Thymus (tissue), 11 donors: Measurements from ENCODE around the gene KLK10. TPM values are rescaled to one million over a fixed set of nuclear protein-coding genes. Genes with fewer than 3 reads are reported as not detected.
"Not testable (repeated sequence)": the region's sequence is repeated elsewhere in the genome, so short reads cannot be mapped to it uniquely, and the experiment has no call there.

ENCODE experiments used
- DNase-seq, 9 donors: peaks; one replicate each; pipeline ENCODE4 v3.0.0-alpha.2; 2013; ENCODE audit warnings: low spot score in 9 of 9, low read depth in 6 of 9, missing footprints in 1 of 9
- H3K27ac ChIP-seq, 2 donors: one replicate each; pipeline ENCODE4 v1.5.1; 2013; ENCODE audit warnings: control low read depth in 1 of 2, low read depth in 1 of 2, low read length in 1 of 2, mild to moderate bottlenecking in 1 of 2, moderate library complexity in 1 of 2
- H3K27me3 ChIP-seq, 2 donors: one replicate each; pipeline ENCODE4 v1.5.1; 2013; ENCODE audit warnings: low read length in 1 of 2; ENCODE audit not compliant: control insufficient read depth in 2 of 2, insufficient read depth in 1 of 2
- H3K36me3 ChIP-seq, 2 donors: one replicate each; pipeline ENCODE4 v1.5.1; 2013; ENCODE audit warnings: low read length in 1 of 2, mild to moderate bottlenecking in 1 of 2, moderate library complexity in 1 of 2; ENCODE audit not compliant: control insufficient read depth in 2 of 2, insufficient read depth in 2 of 2
- H3K4me1 ChIP-seq, 2 donors: one replicate each; pipeline ENCODE4 v1.5.1; 2013; ENCODE audit warnings: low read length in 2 of 2; ENCODE audit not compliant: control insufficient read depth in 2 of 2, insufficient read depth in 2 of 2
- H3K4me3 ChIP-seq, 2 donors: one replicate each; pipeline ENCODE4 v1.5.1; 2013; ENCODE audit warnings: low read length in 2 of 2, control low read depth in 1 of 2, mild to moderate bottlenecking in 1 of 2
- H3K9me3 ChIP-seq, 2 donors: one replicate each; pipeline ENCODE4 v1.5.1; 2013; ENCODE audit warnings: low read length in 1 of 2, mild to moderate bottlenecking in 1 of 2; ENCODE audit not compliant: control insufficient read depth in 2 of 2, insufficient read depth in 1 of 2
- WGBS: extraction: QIAGEN DNeasy Blood & Tissue Kit; methylation state at CpG from one replicate; pipeline ENCODE4 v1.1.7; 2013; 5-methylcytosine and 5-hydroxymethylcytosine counted together
- polyA plus RNA-seq: library from polyadenylated mRNA; stranded (reverse); fragments of 200-250 nt; gene quantifications from one replicate; pipeline ENCODE4 v1.2.3, GENCODE V29; 2013
- total RNA-seq: library from RNA; stranded (reverse); fragments of 120-200 nt; gene quantifications from one replicate; pipeline ENCODE4 v1.2.4, GENCODE V29; 2013
- donor health status: healthy.

KLK10 gene
- total and polyA plus RNA-seq, 2 donors: 0.42 to 7.2 TPM

DNA sequence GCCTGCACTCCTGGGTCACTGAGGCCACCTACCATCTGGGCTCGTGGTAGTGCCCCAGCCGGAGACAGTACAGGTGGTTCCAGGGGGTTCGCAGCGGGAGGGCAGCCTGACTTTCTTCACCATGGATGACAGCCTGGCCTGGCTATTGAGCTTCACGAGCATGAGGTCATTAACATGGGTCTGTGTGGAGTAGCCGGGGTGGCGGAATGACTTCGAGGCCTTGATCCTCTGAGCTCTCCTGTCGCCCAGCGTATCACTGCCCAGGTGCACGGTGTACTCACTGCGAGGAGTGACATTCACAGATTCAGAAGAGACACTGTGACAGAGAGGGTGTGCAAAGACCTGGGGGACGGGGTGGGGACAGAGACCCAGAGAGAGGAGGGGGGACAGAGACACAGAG, 39.3 kb downstream of the KLK10 start:
- WGBS: 77% methylated on average over 13 of the region's 13 CpGs
- Histone ChIP-seq H3K36me3 (no peaks in the 10 kb centered on the region), H3K27me3 (peaks cover 0 to 11% of the 10 kb centered on the region in 2 donors), H3K27ac (no peak overlapping the region), H3K4me1 (no peaks in the 10 kb centered on the region), H3K9me3 (no peaks in the 10 kb centered on the region), H3K4me3 (no peak overlapping the region)
- no peak for DNase-seq

DNA sequence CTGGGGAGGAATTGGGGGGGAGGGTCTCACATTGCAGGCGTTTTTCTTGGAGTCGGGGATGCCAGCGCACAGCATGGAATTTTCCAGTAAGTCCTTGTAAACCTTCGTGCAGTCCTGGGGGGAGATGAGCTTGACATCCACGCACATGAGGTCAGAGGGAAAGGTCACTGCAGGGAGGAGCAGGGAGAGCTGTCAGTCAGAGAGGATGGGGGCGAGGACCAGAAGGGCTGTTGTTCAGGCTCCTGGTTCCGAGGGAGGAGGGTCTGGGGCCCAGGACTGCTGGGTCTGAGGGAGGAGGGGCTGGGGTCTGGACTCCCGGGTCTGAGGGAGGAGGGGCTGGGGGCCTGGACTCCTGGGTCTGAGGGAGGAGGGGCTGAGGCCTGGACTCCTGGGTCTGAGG, 39.8 kb downstream of the KLK10 start:
- DNase-seq: no peak
- Histone ChIP-seq H3K9me3 (no peaks in the 10 kb centered on the region), H3K4me3 (no peak overlapping the region), H3K36me3 (no peaks in the 10 kb centered on the region), H3K27ac (no peak overlapping the region), H3K27me3 (peaks cover 0 to 11% of the 10 kb centered on the region in 2 donors), H3K4me1 (no peaks in the 10 kb centered on the region)
- WGBS: 55% methylated on average over 8 of the region's 8 CpGs

DNA sequence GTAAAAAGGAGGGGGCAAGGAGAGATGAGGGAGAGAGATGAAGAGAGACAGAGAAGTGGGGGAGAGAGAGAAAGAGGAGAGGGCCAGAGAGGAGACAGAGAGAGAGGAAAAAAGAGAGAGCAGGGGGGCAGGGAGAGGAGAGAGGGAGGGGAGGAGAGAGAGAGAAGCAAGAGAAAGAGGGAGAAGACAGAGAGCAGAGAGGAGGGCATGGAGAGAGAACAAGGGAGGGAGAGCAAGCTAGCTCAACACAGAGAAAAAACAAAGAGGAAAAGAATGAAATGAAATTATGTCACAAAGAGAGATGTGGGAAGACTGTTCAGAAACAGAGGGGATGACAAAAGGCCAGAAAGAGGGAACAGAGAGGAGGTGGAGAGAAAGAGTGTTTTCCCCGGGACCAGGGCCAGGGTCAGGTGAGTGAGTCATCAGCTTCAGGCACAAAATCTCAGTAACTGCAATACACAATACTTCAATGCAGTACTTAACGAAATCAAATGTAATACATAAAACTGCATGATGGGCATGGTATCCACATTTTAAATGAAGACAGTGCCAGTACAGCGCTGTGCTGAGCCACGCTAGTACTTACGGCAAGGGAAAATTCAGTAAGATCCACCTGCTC, 40.6 kb downstream of the KLK10 start:
- Histone ChIP-seq H3K4me1 (no peaks in the 10 kb centered on the region), H3K27ac (no peak overlapping the region), H3K27me3 (peaks cover 0 to 5% of the 10 kb centered on the region in 2 donors), H3K9me3 (no peaks in the 10 kb centered on the region), H3K4me3 (no peak overlapping the region), H3K36me3 (no peaks in the 10 kb centered on the region)
- no peak for DNase-seq
- WGBS: 81% methylated on average over 5 of the region's 5 CpGs

DNA sequence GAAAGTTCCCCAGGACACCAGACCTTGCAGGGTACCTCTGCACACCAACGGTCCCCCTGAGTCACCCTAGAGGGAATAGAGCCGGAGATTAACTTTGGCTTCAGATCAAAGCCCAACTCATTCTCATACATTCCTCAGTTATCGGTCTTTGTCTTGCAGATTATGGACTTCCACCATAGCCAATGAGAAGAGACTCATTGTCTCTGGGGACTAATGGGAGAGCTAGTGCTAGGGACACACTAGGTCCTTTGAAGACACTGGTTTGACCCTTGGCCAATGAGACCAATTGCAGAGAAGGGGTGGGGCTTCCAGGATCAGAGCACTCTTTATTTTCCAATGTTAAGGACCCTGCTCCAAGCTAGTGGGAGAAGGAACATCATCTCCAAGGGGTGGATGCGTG, 41.9 kb downstream of the KLK10 start:
- DNase-seq: no peak
- no peaks in the 10 kb centered on the region for H3K9me3 ChIP-seq
- no peak overlapping the region for H3K27ac ChIP-seq
- H3K4me1 ChIP-seq: no peaks in the 10 kb centered on the region
- H3K4me3 ChIP-seq: no peak overlapping the region
- no peaks in the 10 kb centered on the region for H3K36me3 ChIP-seq
- no peaks in the 10 kb centered on the region for H3K27me3 ChIP-seq
- 89% methylated on average over 4 of the region's 4 CpGs for WGBS

DNA sequence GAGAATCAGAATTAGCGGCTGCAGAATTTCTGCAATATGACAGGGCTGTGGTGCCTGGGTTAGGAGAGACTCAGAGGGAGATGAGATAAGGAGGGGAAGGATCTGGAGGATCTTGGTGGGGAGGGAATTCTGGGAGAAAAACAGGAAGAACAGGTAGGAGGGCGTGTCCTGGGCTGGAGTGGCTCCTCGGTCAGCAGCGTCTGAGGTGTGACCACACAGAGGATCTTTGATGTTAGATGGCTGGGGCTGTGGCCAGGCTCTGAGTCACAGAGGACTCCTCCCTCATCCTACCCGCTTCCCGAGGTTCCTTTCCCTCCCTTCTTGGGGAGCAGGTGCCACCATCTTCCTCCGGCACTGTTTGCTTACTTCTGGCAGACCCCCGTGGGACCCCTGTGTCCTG, 43.7 kb downstream of the KLK10 start:
- no peak overlapping the region for H3K27ac ChIP-seq

DNA sequence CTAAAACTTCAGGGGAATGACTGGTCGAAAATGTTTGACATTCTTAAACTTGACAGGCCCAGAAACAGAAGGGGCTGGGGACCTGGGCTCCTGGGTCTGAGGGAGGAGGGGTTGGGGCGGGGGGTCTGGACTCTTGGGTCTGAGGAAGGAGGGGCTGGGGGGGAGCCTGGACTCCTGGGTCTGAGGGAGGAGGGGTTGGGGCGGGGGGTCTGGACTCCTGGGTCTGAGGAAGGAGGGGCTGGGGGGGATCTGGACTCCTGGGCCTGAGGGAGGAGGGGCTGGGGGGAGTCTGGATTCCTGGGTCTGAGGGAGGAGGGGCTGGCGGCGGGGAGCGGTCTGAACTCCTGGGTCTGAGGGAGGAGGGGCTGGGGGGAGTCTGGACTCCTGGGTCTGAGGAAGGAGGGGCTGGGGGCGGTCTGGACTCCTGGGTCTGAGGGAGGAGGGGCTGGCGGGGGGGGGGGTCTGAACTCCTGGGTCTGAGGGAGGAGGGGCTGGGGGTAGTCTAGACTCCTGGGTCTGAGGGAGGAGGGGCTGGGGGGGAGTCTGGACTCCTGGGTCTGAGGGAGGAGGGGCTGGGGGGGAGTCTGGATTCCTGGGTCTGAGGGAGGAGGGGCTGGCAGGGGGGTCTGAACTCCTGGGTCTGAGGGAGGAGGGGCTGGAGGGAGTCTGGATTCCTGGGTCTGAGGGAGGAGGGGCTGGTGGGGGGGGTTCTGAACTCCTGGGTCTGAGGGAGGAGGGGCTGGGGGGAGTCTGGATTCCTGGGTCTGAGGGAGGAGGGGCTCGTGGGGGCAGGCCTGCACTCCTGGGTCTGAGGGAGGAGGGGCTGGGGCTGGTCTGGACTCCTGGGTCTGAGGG, 44.6 kb downstream of the KLK10 start:
- H3K27me3 ChIP-seq: no peaks in the 10 kb centered on the region
- H3K4me3 ChIP-seq: no peak overlapping the region
- no peak overlapping the region for H3K27ac ChIP-seq
- no peak for DNase-seq
- H3K9me3 ChIP-seq: no peaks in the 10 kb centered on the region
- 64% methylated on average over 9 of the region's 9 CpGs for WGBS
- no peaks in the 10 kb centered on the region for H3K4me1 ChIP-seq
- H3K36me3 ChIP-seq: no peaks in the 10 kb centered on the region

More for the DNA sequence above, 43.7 kb downstream of the KLK10 start:
- WGBS: 30% methylated on average over 8 of the region's 8 CpGs
- no peaks in the 10 kb centered on the region for H3K36me3 ChIP-seq
- no peaks in the 10 kb centered on the region for H3K27me3 ChIP-seq
- no peak overlapping the region for H3K4me3 ChIP-seq
- no peaks in the 10 kb centered on the region for H3K4me1 ChIP-seq
- DNase-seq: no peak
- no peaks in the 10 kb centered on the region for H3K9me3 ChIP-seq

DNA sequence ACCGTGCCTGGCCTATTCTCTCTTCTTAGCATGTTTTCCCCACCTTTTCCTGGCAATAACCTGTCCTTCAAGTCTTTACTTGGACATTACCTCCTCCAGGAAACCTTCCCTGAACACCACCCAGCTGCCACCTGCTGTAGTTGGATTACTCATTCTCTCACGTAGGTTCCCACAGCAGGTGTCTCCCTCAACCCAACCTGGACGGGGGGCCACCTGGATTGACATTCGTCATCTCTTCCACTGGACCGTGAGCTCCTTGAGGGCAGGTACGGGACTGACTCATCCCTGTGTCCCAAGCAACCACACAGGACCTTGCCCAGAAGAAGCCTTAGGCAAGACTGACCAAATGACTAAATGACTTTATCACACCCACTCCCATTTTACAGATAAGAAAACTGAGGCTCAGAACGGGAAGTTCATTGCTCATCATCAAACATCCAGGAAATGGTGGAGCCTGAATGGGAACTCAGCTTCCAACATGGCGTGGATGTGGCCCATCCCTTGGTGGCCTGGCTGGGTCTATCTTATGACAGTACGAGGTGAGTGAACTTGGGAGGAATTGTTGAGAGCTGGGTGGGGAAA, 46.6 kb downstream of the KLK10 start:
- Histone ChIP-seq H3K9me3 (no peaks in the 10 kb centered on the region), H3K4me3 (no peak overlapping the region), H3K27me3 (no peaks in the 10 kb centered on the region), H3K36me3 (no peaks in the 10 kb centered on the region), H3K27ac (no peak overlapping the region), H3K4me1 (no peaks in the 10 kb centered on the region)
- 86% methylated on average over 9 of the region's 9 CpGs for WGBS
- no peak for DNase-seq

DNA sequence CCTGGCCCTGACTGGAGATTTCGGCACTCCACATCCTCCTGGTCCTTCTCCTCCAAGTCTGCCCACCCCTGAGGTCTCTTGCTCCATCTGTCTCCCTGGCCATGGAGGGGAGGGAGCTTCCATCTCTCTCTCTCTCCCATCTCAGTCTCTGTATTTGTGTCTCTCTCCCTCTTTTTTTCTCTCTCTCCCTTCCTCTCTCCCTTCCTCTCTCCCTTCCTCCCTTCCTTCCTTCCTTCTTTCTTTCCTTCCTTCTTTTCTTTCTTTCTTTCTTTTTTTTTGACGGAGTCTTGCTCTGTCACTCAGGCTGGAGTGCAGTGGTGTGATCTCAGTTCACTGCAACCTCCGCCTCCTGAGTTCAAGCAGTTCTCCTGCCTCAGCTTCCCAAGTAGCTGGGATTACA, 49.7 kb downstream of the KLK10 start:
- H3K27ac ChIP-seq, H3K27me3 ChIP-seq, H3K4me3 ChIP-seq, H3K36me3 ChIP-seq, H3K4me1 ChIP-seq, H3K9me3 ChIP-seq, DNase-seq: not testable (repeated sequence)
- WGBS: 90% methylated on average over 3 of the region's 3 CpGs

DNA sequence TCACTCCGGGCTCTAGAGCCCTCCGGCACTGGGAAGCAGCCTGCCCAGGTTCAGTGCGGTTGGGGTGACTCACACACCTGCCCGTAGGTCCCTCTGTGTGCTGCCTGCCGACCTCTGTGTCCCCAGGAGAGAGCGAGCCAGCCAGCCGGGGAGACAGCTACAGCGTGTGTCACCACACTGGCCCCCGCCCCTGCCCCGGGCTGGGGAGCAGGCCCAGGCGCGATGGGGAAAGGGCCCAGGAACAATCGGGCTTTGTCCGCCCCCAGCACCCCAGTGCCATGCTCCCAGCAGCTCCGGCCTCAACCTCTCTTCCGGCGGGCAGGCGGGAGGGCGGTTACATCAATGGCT, 50.1 kb downstream of the KLK10 start, which contains the start of gene KLK6:
Gene KLK6 (minus strand): TSS at position 179 of the 348 bp plus-strand sequence. CDS start 1,487 bp downstream, outside the sequence.
- no peaks in the 10 kb centered on the region for H3K27me3 ChIP-seq

More for the DNA sequence above, 50.1 kb downstream of the KLK10 start, which contains the start of gene KLK6:
- Histone ChIP-seq H3K36me3 (no peaks in the 10 kb centered on the region), H3K4me3 (no peak within 1 kb of the TSS), H3K9me3 (no peaks in the 10 kb centered on the region), H3K27ac (no peak within 1 kb of the TSS), H3K4me1 (no peaks in the 10 kb centered on the region)
- no peak for DNase-seq
- WGBS: 87% methylated on average over 19 of the region's 19 CpGs
